Gastroesophageal sphincter (tissue), 3 donors: Measurements from ENCODE around the gene ISYNA1.

Experiments used
- EP300 ChIP-seq: sonication (generic); formaldehyde crosslinking; IDR thresholded peaks from one replicate; pipeline ENCODE4 v1.6.1; 2017; ENCODE audit warnings: antibody characterized with exemption, mild to moderate bottlenecking
- POLR2A ChIP-seq, 2 donors: fragments of 450-650 bp; IDR thresholded peaks; one replicate each; pipeline ENCODE4 v1.6.1; 2017; ENCODE audit warnings: antibody characterized with exemption in 2 of 2, mild to moderate bottlenecking in 2 of 2, moderate library complexity in 1 of 2
- POLR2AphosphoS5 ChIP-seq: sonication (generic); formaldehyde crosslinking; IDR thresholded peaks from one replicate; pipeline ENCODE4 v1.6.1; 2017; ENCODE audit warnings: antibody characterized with exemption
- TF ChIP-seq, protein P1 (sequence below), 4 experiments: fragments of 200-600 bp in 2 of 4; fragments of 450-650 bp in 2 of 4; sonication (generic) in 1 of 4; IDR thresholded peaks; one replicate each; pipeline ENCODE4 v1.5.1; 2017 to 2019; ENCODE audit warnings: antibody characterized with exemption in 4 of 4, mild to moderate bottlenecking in 2 of 4, moderate library complexity in 2 of 4

DNA sequence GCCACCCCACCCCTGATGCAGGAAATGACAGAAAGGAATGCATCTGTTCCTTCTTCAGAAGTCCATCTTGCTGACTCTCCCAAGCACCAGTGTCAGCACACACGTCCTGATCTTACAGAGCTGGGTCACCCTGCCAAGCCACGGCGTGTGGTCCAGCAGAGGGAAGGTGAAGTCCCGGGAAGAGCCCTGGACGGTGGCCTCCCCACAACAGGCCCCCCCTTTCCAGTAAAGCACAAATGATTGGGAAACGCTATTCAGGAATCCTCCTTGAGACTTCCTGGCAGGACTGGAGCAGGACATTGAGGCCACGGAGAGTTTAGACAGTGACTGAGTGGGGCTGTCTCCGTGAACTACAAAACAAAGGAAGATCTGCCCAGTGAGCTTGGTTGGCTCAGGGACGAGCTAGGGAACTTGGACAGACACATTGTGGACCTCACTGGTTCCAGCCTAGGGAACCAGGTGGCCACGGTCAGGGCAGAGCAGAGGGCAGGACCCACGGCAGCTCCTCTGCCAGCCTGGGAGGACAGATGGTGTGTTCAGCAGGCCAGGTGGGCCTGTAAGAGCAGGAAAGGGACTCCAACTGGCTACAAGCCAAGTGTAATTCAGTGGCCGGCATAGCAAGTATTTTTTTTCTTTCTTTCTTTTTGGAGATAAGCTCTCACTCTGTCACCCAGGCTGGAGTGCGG lies 42.2 kb upstream of the ISYNA1 start:
- TF ChIP-seq, protein P1, sequence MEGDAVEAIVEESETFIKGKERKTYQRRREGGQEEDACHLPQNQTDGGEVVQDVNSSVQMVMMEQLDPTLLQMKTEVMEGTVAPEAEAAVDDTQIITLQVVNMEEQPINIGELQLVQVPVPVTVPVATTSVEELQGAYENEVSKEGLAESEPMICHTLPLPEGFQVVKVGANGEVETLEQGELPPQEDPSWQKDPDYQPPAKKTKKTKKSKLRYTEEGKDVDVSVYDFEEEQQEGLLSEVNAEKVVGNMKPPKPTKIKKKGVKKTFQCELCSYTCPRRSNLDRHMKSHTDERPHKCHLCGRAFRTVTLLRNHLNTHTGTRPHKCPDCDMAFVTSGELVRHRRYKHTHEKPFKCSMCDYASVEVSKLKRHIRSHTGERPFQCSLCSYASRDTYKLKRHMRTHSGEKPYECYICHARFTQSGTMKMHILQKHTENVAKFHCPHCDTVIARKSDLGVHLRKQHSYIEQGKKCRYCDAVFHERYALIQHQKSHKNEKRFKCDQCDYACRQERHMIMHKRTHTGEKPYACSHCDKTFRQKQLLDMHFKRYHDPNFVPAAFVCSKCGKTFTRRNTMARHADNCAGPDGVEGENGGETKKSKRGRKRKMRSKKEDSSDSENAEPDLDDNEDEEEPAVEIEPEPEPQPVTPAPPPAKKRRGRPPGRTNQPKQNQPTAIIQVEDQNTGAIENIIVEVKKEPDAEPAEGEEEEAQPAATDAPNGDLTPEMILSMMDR (IDR thresholded peaks at IDR 0.05) = no peak
- TF ChIP-seq POLR2A (IDR thresholded peaks at IDR 0.05) = peak in 1 of 2 donors; percentile 10
- peak; percentile 99 for TF ChIP-seq POLR2AphosphoS5
- TF ChIP-seq EP300 = no peak
